SJSA1 (cell line): Measurements from ENCODE around the gene PSENEN. TPM values are rescaled to one million over a fixed set of nuclear protein-coding genes. Genes with fewer than 3 reads are reported as not detected.

Experiments used
- DNase-seq, 2 experiments: peaks; one replicate each; pipeline ENCODE4 v3.0.0-alpha.2; 2015 to 2020; ENCODE audit warnings: low spot score in 2 of 2, low read depth in 1 of 2
- H3K27ac ChIP-seq: fragments of 250-450 bp; sonication (Bioruptor Pico); 2 replicates; pipeline ENCODE4 v1.5.1; 2020; ENCODE audit warnings: mild to moderate bottlenecking, moderate library complexity
- H3K27me3 ChIP-seq: fragments of 250-450 bp; sonication (Bioruptor Pico); replicated peaks from 2 replicates; pipeline ENCODE4 v1.5.1; 2020; ENCODE audit warnings: mild to moderate bottlenecking, moderate library complexity
- H3K36me3 ChIP-seq: fragments of 250-450 bp; sonication (Bioruptor Pico); 2 replicates; pipeline ENCODE4 v1.5.1; 2020; ENCODE audit warnings: mild to moderate bottlenecking
- H3K4me1 ChIP-seq: fragments of 250-450 bp; sonication (Bioruptor Pico); replicated peaks from 2 replicates; pipeline ENCODE4 v1.6.1; 2021; ENCODE audit warnings: mild to moderate bottlenecking
- H3K4me3 ChIP-seq: fragments of 250-450 bp; sonication (Bioruptor Pico); 2 replicates; pipeline ENCODE4 v1.5.1; 2020; ENCODE audit warnings: mild to moderate bottlenecking
- H3K9me3 ChIP-seq: fragments of 250-450 bp; sonication (Bioruptor Pico); replicated peaks from 2 replicates; pipeline ENCODE4 v1.5.1; 2020; ENCODE audit warnings: mild to moderate bottlenecking
- total RNA-seq: library from RNA; depleted of rRNA; stranded (reverse); fragments of >200 nt; shearing (Covaris generic); gene quantifications from 2 replicates; pipeline ENCODE4 v1.2.3, GENCODE V29; 2014

The PSENEN gene
- total RNA-seq, 1 experiment from 2014 or later: 28.7 TPM

DNA sequence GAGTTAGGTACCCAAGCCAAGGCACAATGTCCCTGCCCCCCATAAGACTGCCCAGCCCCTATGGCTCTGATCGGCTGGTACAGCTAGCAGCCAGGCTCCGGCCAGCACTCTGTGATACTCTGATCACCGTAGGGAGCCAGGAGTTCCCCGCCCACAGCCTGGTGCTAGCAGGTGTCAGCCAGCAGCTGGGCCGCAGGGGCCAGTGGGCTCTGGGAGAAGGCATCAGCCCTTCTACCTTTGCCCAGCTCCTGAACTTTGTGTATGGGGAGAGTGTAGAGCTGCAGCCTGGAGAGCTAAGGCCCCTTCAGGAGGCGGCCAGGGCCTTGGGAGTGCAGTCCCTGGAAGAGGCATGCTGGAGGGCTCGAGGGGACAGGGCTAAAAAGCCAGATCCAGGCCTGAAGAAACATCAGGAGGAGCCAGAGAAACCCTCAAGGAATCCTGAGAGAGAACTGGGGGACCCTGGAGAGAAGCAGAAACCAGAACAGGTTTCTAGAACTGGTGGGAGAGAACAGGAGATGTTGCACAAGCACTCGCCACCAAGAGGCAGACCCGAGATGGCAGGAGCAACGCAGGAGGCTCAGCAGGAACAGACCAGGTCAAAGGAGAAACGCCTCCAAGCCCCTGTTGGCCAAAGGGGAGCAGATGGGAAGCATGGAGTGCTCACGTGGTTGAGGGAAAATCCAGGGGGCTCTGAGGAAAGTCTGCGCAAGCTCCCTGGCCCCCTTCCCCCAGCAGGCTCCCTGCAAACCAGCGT lies 30.7 kb upstream of the PSENEN start:
- no peak overlapping the region for H3K27ac ChIP-seq
- no peak overlapping the region for H3K4me3 ChIP-seq
- H3K9me3 ChIP-seq: no peaks in the 10 kb centered on the region
- H3K4me1 ChIP-seq: peaks cover 22% of the 10 kb centered on the region
- H3K27me3 ChIP-seq: no peaks in the 10 kb centered on the region
- H3K36me3 ChIP-seq: peaks cover 15% of the 10 kb centered on the region
- no peak for DNase-seq

DNA sequence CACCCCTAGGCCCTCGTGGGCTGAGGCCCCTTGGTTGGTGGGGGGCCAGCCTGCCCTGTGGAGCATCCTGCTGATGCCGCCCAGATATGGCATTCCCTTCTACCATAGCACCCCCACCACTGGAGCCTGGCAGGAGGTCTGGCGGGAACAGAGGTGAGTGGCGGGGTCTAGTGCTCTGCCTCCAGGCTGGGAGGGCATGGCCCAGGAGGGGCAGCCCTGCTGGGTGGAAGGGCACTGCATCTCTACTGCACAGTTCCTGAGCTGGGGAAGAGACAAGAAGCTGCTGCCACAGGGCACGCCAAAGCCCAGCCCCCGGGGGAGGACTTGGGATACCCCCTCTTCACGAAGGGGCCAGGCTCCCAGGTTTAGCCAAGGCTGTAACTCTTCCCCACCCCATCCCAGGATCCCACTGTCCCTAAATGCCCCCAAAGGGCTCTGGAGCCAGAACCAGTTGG lies 30.1 kb upstream of the PSENEN start:
- no peak overlapping the region for H3K4me3 ChIP-seq
- H3K27me3 ChIP-seq: no peaks in the 10 kb centered on the region
- no peaks in the 10 kb centered on the region for H3K9me3 ChIP-seq
- no peak overlapping the region for H3K27ac ChIP-seq
- peaks cover 20% of the 10 kb centered on the region for H3K36me3 ChIP-seq
- H3K4me1 ChIP-seq: peaks cover 22% of the 10 kb centered on the region
- no peak for DNase-seq

DNA sequence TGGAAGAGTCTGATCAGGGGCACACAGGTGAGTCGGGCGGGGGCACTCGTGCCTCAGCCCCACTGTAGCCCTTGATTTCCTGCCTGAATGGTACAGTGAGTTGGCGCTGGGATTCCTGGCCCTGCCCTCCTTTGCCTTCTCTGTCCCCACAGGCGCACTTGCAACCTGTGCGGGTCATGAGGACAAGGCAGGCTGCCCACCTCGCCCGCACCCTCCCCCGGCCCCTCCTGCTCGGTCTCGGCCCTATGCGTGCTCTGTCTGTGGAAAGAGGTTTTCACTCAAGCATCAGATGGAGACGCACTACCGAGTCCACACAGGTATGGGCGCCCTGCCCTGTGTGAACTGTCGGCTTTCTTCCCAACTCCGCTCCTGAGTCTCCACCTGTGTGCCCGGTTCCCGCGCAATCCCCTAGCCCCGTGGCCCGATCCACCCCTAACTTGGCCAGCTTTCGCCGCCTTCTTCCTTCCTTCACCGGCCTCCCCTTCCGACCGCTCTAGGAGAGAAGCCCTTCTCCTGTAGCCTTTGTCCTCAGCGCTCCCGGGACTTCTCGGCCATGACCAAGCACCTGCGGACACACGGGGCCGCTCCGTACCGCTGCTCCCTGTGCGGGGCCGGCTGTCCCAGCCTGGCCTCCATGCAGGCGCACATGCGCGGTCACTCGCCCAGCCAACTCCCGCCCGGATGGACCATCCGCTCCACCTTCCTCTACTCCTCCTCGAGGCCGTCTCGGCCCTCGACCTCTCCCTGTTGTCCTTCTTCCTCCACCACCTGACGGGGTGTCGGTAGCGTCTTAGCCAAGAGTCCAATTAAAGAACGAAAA lies 29.3 kb upstream of the PSENEN start:
- Histone ChIP-seq H3K36me3 (peaks cover 24% of the 10 kb centered on the region), H3K4me1 (peaks cover 22% of the 10 kb centered on the region), H3K27me3 (no peaks in the 10 kb centered on the region), H3K4me3 (peak overlapping the region; percentile 55), H3K9me3 (no peaks in the 10 kb centered on the region), H3K27ac (no peak overlapping the region)
- peak in 1 of 2 experiments; percentile 56 for DNase-seq

DNA sequence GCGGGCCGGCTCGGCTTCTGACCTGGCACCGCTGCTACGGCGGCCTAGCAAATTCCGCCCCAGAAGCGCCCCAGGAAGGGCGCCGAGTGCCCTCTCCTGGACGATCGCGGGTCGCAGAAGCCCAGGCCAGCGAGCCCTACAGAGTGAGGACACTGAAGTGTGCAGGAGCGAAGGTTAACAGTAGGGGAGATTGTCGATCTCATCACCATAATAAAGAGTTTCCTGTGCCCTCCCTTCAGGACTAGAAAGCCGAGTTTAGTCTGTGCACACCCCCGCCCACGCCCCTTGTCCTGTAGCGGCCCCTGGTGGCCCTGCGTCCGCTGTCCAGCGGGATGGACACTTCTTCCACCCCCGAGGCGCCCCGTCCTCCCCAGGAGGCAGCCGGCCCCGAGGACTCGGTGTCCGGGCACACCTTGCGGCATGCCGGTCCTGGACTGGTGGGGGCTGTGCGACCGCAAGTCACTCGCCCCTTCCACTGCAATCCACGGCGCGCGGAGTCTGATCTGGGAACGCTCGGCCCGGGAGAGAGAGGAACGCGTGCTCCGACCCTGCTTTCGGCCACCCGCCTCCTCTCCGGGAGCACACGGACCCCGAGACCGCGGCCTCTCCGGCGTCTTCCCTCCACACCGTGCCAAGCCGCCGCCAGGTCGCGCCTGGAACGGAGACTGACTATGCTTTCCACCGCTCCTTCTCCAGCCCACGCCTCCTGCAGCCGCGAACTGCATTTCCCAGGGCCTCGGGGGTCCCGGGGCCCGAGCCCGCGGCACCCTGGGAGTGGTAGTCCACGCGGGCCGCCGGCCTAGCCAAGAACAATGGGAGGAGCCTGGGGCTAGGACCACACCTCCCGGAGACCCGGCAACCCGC lies 28.4 kb upstream of the PSENEN start:
- Histone ChIP-seq H3K4me1 (peaks cover 22% of the 10 kb centered on the region), H3K4me3 (peak overlapping the region; percentile 55), H3K36me3 (peaks cover 32% of the 10 kb centered on the region), H3K27ac (peak overlapping the region; percentile 61), H3K9me3 (no peaks in the 10 kb centered on the region), H3K27me3 (no peaks in the 10 kb centered on the region)
- peak; percentile 89 to 91 for DNase-seq

DNA sequence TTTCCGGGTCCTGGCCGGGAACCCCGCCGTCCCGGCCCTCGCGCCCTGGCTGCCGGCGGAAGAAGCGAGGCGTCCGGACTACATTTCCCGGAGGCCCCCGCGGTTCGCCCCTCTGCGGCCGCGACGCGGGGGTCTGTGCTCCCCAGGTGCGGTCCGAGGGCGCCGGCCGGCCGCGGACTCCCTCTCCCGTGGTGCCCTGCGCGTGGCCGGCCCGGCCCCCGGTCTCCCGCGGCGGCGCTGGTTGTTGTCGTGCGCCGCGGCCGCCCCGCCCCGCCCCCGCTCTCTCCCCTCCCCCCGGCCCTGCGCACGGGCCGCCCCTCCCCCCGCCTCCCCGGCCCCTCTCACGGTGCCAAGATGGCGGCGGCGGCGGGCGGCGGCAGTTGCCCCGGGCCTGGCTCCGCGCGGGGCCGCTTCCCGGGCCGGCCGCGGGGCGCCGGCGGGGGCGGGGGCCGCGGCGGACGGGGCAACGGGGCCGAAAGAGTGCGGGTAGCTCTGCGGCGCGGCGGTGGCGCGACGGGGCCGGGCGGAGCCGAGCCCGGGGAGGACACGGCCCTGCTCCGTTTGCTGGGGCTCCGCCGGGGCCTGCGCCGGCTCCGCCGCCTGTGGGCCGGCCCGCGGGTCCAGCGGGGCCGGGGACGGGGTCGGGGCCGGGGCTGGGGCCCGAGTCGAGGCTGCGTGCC lies 27.6 kb upstream of the PSENEN start, which contains the start of gene KMT2B:
KMT2B (plus strand) TSS at position 339 of the 680 bp plus-strand sequence; CDS start at position 355, 16 bp downstream.
- Histone ChIP-seq H3K36me3 (peaks cover 40% of the 10 kb centered on the region), H3K27ac (peak within 1 kb of the TSS; percentile 64), H3K4me1 (peaks cover 22% of the 10 kb centered on the region), H3K9me3 (no peaks in the 10 kb centered on the region), H3K27me3 (no peaks in the 10 kb centered on the region), H3K4me3 (peak within 1 kb of the TSS; percentile 55)
- DNase-seq: peak; percentile 96 to 98

DNA sequence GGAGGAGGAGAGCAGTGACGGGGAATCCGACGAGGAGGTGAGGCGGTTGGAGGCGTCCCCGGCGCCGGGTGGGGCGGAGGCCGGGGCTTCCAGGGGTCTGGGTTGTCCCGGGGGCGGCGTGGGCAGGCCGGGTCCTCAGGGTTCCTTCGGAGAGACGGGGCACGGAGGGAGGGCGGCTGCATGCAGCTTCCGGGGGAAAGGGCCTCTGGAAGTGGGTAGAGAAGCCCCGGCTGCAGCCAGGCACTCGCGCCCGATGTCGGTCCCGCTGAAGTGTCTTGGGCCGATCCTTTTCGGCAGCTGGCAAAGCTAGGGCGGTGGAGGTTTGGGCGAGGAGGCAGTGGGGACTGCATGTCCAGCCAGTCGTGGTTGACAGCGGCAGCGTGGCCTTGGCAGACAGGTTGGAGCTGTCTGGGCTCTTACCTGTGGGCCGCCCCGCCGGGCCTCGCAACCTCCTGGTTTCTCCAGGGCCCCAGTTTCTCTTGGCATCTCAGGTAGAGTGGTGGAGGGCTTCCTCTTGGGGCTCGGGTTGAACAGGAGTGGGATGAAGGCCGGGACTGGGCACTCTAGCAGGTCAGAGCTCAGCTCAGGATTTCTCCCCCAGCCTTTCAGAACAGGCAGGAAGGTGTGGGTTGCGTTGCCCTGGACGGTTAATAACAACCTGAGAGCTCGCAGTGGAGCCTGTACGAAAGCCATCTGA lies 27.0 kb upstream of the PSENEN start:
- peak; percentile 12 to 52 for DNase-seq
- H3K9me3 ChIP-seq: no peaks in the 10 kb centered on the region
- H3K27me3 ChIP-seq: no peaks in the 10 kb centered on the region
- peaks cover 47% of the 10 kb centered on the region for H3K36me3 ChIP-seq
- H3K4me1 ChIP-seq: peaks cover 22% of the 10 kb centered on the region
- peak overlapping the region; percentile 64 for H3K27ac ChIP-seq
- peak overlapping the region; percentile 55 for H3K4me3 ChIP-seq

DNA sequence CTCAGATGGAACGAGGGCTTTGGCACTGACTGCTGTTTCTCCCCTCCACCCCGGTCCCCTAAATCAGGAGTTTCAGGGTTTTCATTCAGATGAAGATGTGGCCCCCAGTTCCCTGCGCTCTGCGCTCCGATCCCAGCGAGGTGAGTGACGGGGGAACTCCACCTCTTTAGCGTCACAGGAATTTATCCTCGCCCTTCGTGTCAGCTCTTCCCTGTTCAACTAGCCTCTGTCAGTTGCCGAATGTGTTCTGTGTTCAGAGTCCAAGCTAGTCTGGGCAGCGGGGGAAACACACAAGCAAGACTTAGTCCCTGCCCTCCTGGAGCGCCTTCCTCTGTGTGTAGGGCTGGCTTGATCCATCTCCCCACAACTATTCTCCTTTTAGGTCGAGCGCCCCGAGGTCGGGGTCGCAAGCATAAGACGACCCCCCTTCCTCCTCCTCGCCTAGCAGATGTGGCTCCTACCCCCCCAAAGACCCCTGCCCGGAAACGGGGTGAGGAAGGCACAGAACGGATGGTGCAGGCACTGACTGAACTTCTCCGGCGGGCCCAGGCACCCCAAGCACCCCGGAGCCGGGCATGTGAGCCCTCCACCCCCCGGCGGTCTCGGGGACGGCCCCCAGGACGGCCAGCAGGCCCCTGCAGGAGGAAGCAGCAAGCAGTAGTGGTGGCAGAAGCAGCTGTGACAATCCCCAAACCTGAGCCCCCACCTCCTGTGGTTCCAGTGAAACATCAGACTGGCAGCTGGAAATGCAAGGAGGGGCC lies 25.9 kb upstream of the PSENEN start:
- peaks cover 22% of the 10 kb centered on the region for H3K4me1 ChIP-seq
- H3K36me3 ChIP-seq: peaks cover 58% of the 10 kb centered on the region
- no peaks in the 10 kb centered on the region for H3K9me3 ChIP-seq
- H3K4me3 ChIP-seq: peak overlapping the region; percentile 55
- H3K27me3 ChIP-seq: no peaks in the 10 kb centered on the region
- no peak overlapping the region for H3K27ac ChIP-seq
- peak in 1 of 2 experiments; percentile 43 for DNase-seq

DNA sequence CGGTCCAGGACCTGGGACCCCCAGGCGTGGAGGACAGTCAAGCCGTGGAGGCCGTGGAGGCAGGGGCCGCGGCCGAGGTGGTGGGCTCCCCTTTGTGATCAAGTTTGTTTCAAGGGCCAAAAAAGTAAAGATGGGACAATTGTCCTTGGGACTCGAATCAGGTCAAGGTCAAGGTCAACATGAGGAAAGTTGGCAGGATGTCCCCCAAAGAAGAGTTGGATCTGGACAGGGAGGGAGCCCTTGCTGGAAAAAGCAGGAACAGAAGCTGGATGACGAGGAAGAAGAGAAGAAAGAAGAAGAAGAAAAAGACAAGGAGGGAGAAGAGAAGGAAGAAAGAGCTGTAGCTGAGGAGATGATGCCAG lies 25.3 kb upstream of the PSENEN start:
- Histone ChIP-seq H3K27ac (no peak overlapping the region), H3K27me3 (no peaks in the 10 kb centered on the region), H3K36me3 (peaks cover 63% of the 10 kb centered on the region), H3K9me3 (no peaks in the 10 kb centered on the region), H3K4me3 (no peak overlapping the region), H3K4me1 (peaks cover 22% of the 10 kb centered on the region)
- DNase-seq: no peak

DNA sequence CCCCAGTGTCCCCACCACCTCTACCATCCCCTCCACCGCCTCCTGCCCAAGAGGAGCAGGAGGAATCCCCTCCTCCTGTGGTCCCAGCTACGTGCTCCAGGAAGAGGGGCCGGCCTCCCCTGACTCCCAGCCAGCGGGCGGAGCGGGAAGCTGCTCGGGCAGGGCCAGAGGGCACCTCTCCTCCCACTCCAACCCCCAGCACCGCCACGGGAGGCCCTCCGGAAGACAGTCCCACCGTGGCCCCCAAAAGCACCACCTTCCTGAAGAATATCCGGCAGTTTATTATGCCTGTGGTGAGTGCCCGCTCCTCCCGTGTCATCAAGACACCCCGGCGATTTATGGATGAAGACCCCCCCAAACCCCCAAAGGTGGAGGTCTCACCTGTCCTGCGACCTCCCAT lies 24.8 kb upstream of the PSENEN start:
- no peaks in the 10 kb centered on the region for H3K9me3 ChIP-seq
- H3K36me3 ChIP-seq: peaks cover 68% of the 10 kb centered on the region
- H3K27ac ChIP-seq: no peak overlapping the region
- H3K4me3 ChIP-seq: no peak overlapping the region
- peaks cover 22% of the 10 kb centered on the region for H3K4me1 ChIP-seq
- no peaks in the 10 kb centered on the region for H3K27me3 ChIP-seq
- no peak for DNase-seq

DNA sequence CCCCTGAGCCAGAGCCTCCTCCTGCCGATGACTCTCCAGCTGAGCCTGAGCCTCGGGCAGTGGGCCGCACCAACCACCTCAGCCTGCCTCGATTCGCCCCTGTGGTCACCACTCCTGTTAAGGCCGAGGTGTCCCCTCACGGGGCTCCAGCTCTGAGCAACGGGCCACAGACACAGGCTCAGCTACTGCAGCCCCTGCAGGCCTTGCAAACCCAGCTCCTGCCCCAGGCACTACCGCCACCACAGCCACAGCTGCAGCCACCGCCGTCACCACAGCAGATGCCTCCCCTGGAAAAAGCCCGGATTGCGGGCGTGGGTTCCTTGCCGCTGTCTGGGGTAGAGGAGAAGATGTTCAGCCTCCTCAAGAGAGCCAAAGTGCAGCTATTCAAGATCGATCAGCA lies 24.1 kb upstream of the PSENEN start:
- DNase-seq: peak in 1 of 2 experiments; percentile 37
- H3K27me3 ChIP-seq: no peaks in the 10 kb centered on the region

DNA sequence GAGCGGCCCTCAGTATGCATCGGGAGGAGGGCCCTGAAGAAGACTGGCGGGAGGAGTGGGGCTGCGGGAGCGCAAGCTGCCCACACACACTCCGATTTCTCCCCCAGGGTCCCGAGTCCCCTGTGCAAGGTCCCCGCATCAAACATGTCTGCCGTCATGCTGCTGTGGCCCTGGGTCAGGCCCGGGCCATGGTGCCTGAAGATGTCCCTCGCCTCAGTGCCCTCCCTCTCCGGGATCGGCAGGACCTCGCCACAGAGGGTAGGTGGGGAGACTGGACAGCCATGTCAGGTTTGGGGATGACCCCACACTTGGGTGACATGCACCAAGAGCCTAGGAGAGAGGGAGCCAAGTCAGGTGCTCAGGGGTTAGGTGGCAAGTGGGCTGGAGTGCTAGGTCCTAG lies 23.0 kb upstream of the PSENEN start:
- H3K27ac ChIP-seq: no peak overlapping the region
- no peak for DNase-seq
- H3K4me3 ChIP-seq: no peak overlapping the region
- H3K9me3 ChIP-seq: no peaks in the 10 kb centered on the region
- peaks cover 85% of the 10 kb centered on the region for H3K36me3 ChIP-seq
- H3K4me1 ChIP-seq: peaks cover 7% of the 10 kb centered on the region
- H3K27me3 ChIP-seq: no peaks in the 10 kb centered on the region

More for the DNA sequence above, 24.1 kb upstream of the PSENEN start:
- H3K4me1 ChIP-seq: peaks cover 15% of the 10 kb centered on the region
- no peak overlapping the region for H3K4me3 ChIP-seq
- H3K36me3 ChIP-seq: peaks cover 76% of the 10 kb centered on the region
- H3K9me3 ChIP-seq: no peaks in the 10 kb centered on the region
- no peak overlapping the region for H3K27ac ChIP-seq

DNA sequence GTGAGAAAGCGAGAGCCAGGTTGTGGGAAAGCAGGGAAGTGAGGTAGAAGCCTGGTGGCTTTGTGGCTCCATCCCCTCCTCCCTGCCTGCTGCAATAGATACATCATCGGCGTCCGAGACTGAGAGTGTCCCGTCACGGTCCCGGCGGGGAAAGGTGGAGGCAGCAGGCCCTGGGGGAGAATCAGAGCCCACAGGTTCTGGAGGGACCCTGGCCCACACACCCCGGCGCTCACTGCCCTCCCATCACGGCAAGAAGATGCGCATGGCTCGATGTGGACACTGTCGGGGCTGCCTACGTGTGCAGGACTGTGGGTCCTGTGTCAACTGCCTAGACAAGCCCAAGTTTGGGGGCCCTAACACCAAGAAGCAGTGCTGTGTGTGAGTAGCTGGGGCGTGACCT lies 22.6 kb upstream of the PSENEN start:
- H3K4me1 ChIP-seq: peaks cover 7% of the 10 kb centered on the region
- H3K4me3 ChIP-seq: no peak overlapping the region
- H3K27ac ChIP-seq: no peak overlapping the region
- DNase-seq: no peak
- no peaks in the 10 kb centered on the region for H3K9me3 ChIP-seq
- H3K36me3 ChIP-seq: peaks cover 89% of the 10 kb centered on the region
- H3K27me3 ChIP-seq: no peaks in the 10 kb centered on the region
